Stomach (tissue), 4 donors: ENCODE measurements around the gene ZNF485.

ENCODE experiments used
- EP300 ChIP-seq: sonication (generic); formaldehyde crosslinking; IDR thresholded peaks from one replicate; pipeline ENCODE4 v1.6.1; 2017; ENCODE audit warnings: antibody characterized with exemption
- POLR2A ChIP-seq, 4 donors: fragments of 450-650 bp; IDR thresholded peaks; one replicate each; pipeline ENCODE4 v1.6.1; 2016; ENCODE audit warnings: antibody characterized with exemption in 4 of 4, control low read depth in 2 of 4, mild to moderate bottlenecking in 1 of 4, moderate library complexity in 1 of 4
- TF ChIP-seq, protein P1 (sequence below), 7 experiments: fragments of 450-650 bp in 4 of 7; fragments of 200-600 bp in 3 of 7; sonication (generic) in 3 of 7; IDR thresholded peaks; one replicate each; pipeline ENCODE4 v1.5.1; 2016 to 2019; ENCODE audit warnings: antibody characterized with exemption in 7 of 7, control low read depth in 2 of 7, mild to moderate bottlenecking in 1 of 7

DNA sequence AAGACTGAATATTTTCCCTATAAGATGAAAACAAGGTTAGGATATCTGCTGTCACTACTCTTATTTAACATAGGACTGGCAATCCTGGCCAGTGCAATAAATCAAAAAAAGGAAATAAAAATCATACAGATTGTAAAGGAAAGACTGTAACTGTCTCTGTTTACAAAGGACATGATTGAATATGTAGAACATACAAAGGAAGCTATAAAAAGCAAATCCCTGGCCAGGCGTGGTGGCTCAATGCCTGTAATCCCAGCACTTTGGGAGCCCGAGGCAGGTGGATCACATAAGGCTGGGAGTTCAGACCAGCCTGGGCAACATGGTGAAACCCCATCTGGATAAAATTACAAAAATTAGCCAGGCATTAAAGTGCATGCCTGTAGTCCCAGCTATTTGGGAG lies 15.8 kb downstream of the ZNF485 start:
- TF ChIP-seq, protein P1, sequence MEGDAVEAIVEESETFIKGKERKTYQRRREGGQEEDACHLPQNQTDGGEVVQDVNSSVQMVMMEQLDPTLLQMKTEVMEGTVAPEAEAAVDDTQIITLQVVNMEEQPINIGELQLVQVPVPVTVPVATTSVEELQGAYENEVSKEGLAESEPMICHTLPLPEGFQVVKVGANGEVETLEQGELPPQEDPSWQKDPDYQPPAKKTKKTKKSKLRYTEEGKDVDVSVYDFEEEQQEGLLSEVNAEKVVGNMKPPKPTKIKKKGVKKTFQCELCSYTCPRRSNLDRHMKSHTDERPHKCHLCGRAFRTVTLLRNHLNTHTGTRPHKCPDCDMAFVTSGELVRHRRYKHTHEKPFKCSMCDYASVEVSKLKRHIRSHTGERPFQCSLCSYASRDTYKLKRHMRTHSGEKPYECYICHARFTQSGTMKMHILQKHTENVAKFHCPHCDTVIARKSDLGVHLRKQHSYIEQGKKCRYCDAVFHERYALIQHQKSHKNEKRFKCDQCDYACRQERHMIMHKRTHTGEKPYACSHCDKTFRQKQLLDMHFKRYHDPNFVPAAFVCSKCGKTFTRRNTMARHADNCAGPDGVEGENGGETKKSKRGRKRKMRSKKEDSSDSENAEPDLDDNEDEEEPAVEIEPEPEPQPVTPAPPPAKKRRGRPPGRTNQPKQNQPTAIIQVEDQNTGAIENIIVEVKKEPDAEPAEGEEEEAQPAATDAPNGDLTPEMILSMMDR (IDR thresholded peaks at IDR 0.05): no peak
- TF ChIP-seq POLR2A (IDR thresholded peaks at IDR 0.05): no peak
- no peak for TF ChIP-seq EP300
